Ishikawa (cell line): Measurements from ENCODE around the gene UBL5.

Source experiments
- CEBPB ChIP-seq: IDR thresholded peaks from 2 replicates; pipeline ENCODE4 v1.6.1; 2012
- CREB1 ChIP-seq: IDR thresholded peaks from 2 replicates; pipeline ENCODE4 v1.6.1; 2012; ENCODE audit warnings: low read depth
- EGR1 ChIP-seq: IDR thresholded peaks from 2 replicates; pipeline ENCODE4 v1.6.1; 2012
- EP300 ChIP-seq: IDR thresholded peaks from 2 replicates; pipeline ENCODE4 v1.6.1; 2012; ENCODE audit warnings: borderline replicate concordance
- FOXM1 ChIP-seq: IDR thresholded peaks from 2 replicates; pipeline ENCODE4 v1.6.1; 2012; ENCODE audit warnings: low read depth, borderline replicate concordance
- MAX ChIP-seq: IDR thresholded peaks from 2 replicates; pipeline ENCODE4 v1.6.1; 2012
- NFIC ChIP-seq: IDR thresholded peaks from 2 replicates; pipeline ENCODE4 v1.6.1; 2012
- RAD21 ChIP-seq: IDR thresholded peaks from 2 replicates; pipeline ENCODE4 v1.6.1; 2012; ENCODE audit warnings: low read depth
- TAF1 ChIP-seq: IDR thresholded peaks from 2 replicates; pipeline ENCODE4 v1.6.1; 2012; ENCODE audit warnings: low read depth, mild to moderate bottlenecking
- TCF12 ChIP-seq: IDR thresholded peaks from 2 replicates; pipeline ENCODE4 v1.6.1; 2012; ENCODE audit warnings: low read depth
- TEAD4 ChIP-seq: IDR thresholded peaks from 2 replicates; pipeline ENCODE4 v1.6.1; 2012
- YY1 ChIP-seq: IDR thresholded peaks from 2 replicates; pipeline ENCODE4 v1.6.1; 2012; ENCODE audit warnings: low read depth
- ZBTB7A ChIP-seq: IDR thresholded peaks from 2 replicates; pipeline ENCODE4 v1.6.1; 2012; ENCODE audit warnings: low read depth
- TF ChIP-seq, protein P1 (sequence below): IDR thresholded peaks from 2 replicates; pipeline ENCODE4 v1.6.1; 2012
- TF ChIP-seq, protein P2 (sequence below): IDR thresholded peaks from 2 replicates; pipeline ENCODE4 v1.6.1; 2012; ENCODE audit warnings: low read depth, mild to moderate bottlenecking

UBL5 gene

DNA sequence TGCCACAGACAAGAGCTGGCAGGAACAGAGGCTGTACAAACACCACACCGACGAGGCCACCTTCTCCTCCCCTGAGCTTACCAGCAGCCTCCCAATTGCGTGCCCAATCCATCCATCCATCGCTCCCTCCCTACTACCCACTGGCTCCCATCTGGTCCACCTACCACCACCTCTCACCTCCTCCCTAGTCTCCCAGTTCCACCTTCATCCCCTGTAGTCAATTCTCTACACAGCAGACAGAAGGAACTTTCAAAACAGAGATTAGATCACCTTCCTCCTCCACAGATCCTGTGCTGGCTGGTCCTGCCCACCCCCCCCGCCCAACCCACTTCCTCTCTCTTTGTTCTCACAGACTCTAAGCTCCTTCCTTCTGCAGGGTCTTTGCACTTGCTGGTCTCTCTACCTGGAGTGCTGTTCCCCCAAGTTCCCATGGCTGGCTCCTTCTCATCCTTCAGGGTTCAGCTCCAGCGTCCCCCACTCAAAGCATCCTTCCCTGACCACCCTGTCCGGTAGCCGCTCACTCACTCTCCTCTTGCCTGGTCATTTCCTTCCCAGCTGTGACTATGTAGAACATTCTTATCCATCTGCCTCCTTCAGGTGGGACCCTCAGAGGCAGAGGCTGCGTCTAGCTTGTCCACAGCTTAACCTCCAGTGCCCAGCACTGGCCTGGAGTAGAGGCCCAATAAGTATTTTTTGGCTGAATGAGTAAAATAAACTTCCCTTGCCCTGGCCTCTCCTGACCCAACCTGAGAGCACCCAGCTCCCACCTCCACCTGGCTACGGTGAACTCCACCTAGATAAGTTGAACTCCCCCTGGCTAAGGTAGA lies 30.4 kb downstream of the UBL5 start:
- TF ChIP-seq, protein P1, sequence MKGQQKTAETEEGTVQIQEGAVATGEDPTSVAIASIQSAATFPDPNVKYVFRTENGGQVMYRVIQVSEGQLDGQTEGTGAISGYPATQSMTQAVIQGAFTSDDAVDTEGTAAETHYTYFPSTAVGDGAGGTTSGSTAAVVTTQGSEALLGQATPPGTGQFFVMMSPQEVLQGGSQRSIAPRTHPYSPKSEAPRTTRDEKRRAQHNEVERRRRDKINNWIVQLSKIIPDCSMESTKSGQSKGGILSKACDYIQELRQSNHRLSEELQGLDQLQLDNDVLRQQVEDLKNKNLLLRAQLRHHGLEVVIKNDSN = no peak
- TF ChIP-seq RAD21 = no peak
- TF ChIP-seq EGR1 = no peak

DNA sequence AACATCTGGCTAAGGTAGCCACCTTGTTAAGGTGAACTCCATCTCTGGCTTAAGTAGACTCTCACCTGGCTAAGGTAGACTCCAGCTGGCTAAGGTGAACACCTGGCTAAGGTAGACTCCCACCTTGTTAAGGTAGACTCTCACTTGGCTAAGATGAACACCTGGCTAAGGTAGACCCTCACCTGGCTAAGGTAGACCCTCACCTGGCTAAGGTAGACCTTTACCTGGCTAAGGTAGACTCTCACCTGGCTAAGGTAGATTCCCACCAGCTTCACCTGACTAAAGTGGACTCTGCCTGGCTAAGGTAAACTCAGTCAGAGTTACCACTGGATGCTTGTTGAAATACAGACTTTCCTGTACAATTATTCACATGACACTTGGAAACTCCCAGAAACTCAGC lies 31.0 kb downstream of the UBL5 start:
- TF ChIP-seq NFIC = no peak
- TF ChIP-seq ZBTB7A = no peak
- TF ChIP-seq, protein P2, sequence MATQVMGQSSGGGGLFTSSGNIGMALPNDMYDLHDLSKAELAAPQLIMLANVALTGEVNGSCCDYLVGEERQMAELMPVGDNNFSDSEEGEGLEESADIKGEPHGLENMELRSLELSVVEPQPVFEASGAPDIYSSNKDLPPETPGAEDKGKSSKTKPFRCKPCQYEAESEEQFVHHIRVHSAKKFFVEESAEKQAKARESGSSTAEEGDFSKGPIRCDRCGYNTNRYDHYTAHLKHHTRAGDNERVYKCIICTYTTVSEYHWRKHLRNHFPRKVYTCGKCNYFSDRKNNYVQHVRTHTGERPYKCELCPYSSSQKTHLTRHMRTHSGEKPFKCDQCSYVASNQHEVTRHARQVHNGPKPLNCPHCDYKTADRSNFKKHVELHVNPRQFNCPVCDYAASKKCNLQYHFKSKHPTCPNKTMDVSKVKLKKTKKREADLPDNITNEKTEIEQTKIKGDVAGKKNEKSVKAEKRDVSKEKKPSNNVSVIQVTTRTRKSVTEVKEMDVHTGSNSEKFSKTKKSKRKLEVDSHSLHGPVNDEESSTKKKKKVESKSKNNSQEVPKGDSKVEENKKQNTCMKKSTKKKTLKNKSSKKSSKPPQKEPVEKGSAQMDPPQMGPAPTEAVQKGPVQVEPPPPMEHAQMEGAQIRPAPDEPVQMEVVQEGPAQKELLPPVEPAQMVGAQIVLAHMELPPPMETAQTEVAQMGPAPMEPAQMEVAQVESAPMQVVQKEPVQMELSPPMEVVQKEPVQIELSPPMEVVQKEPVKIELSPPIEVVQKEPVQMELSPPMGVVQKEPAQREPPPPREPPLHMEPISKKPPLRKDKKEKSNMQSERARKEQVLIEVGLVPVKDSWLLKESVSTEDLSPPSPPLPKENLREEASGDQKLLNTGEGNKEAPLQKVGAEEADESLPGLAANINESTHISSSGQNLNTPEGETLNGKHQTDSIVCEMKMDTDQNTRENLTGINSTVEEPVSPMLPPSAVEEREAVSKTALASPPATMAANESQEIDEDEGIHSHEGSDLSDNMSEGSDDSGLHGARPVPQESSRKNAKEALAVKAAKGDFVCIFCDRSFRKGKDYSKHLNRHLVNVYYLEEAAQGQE = no peak
- no peak for TF ChIP-seq TEAD4
- TF ChIP-seq MAX = no peak
- no peak for TF ChIP-seq RAD21
- TF ChIP-seq TCF12 = no peak
- TF ChIP-seq FOXM1 = no peak
- TF ChIP-seq EP300 = no peak
- TF ChIP-seq EGR1 = no peak
- no peak for TF ChIP-seq CEBPB
- no peak for TF ChIP-seq YY1
- TF ChIP-seq, protein P1 = no peak
- TF ChIP-seq CREB1 = no peak
- TF ChIP-seq TAF1 = no peak

DNA sequence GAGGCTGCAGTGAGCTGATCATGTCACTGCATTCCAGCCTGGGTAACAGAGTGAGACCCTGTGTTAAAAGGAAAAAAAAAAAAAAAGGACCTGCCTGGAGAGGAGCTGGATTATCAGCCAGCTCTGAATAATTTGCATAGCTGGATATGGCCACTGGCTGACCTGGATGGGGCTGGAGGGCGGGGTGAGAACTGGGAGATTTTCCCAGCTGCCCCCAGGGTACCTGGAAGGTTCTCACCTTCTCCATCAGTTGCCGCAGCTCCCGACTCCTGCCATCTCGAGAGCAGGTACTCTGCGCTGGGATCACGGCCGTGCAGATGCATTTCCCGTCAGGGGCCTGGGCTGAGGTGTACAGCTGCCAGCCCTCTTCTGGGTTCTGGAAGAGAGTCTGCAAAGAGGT lies 32.7 kb downstream of the UBL5 start:
- TF ChIP-seq FOXM1 (no peak), EP300 (no peak), NFIC (no peak), TCF12 (no peak), TAF1 (no peak), EGR1 (no peak), TEAD4 (no peak), MAX (no peak), YY1 (no peak)
- TF ChIP-seq, protein P2 = no peak
- TF ChIP-seq, protein P1 = no peak

- no peak for TF ChIP-seq TCF12
- no peak for TF ChIP-seq YY1
- TF ChIP-seq EGR1 = no peak
- TF ChIP-seq, protein P2 = no peak
- no peak for TF ChIP-seq ZBTB7A
- TF ChIP-seq MAX = no peak
- TF ChIP-seq, protein P1 = no peak
- TF ChIP-seq NFIC = no peak
- no peak for TF ChIP-seq CEBPB
These were observed 33.8 kb downstream of the UBL5 start for GRCh38 chr19:9861503-9861902.
